ENCODE data around the gene IL1RAP. TPM values are rescaled to one million over a fixed set of nuclear protein-coding genes. Genes with fewer than 3 reads are reported as not detected.
A peak's percentile ranks its signal among the peaks of the same experiment; 100 is the strongest.

Gene IL1RAP
- total RNA-seq, 2 donors from 2014 or later = 19.5 to 28.8 TPM

- Mint-ChIP-seq H3K9me3 (peaks cover 3% of the 10 kb centered on the region), H3K27me3 (no peaks in the 10 kb centered on the region), H3K4me3 (no peak overlapping the region), H3K27ac (no peak overlapping the region), H3K4me1 (ENCODE audit: low read depth in 2 of 2) (peaks cover 35 to 42% of the 10 kb centered on the region in 2 donors), H3K36me3 (no peaks in the 10 kb centered on the region)
- ATAC-seq = no peak
- DNase-seq (ENCODE audit: low spot score) = no peak
Measured at GRCh38 chr3:190582667-190583066, 68.8 kb downstream of the IL1RAP start.

GRCh38 chr3:190585805-190586630 is 72.1 kb downstream of the IL1RAP start:
- Mint-ChIP-seq H3K4me1 (ENCODE audit: low read depth in 2 of 2) (peaks cover 27 to 29% of the 10 kb centered on the region in 2 donors), H3K4me3 (peak overlapping the region; percentile 72), H3K36me3 (peaks cover 4% of the 10 kb centered on the region), H3K27me3 (no peaks in the 10 kb centered on the region), H3K27ac (peak overlapping the region; percentile 81 to 83), H3K9me3 (no peaks in the 10 kb centered on the region)
- no peak for DNase-seq (ENCODE audit: low spot score)
- peak; percentile 90 to 93 for ATAC-seq

GRCh38 chr3:190586631-190587011 is 72.7 kb downstream of the IL1RAP start:
- Mint-ChIP-seq H3K36me3 (peaks cover 4% of the 10 kb centered on the region), H3K4me3 (peak overlapping the region; percentile 72), H3K27ac (peak overlapping the region; percentile 81 to 83), H3K9me3 (no peaks in the 10 kb centered on the region), H3K4me1 (ENCODE audit: low read depth in 2 of 2) (peaks cover 27 to 29% of the 10 kb centered on the region in 2 donors), H3K27me3 (no peaks in the 10 kb centered on the region)
- ATAC-seq (peak; percentile 67 to 85), DNase-seq (ENCODE audit: low spot score) (no peak)

GRCh38 chr3:190588570-190588969 is 74.7 kb downstream of the IL1RAP start:
- Mint-ChIP-seq H3K9me3 (no peaks in the 10 kb centered on the region), H3K4me1 (ENCODE audit: low read depth in 2 of 2) (peaks cover 22% of the 10 kb centered on the region in 2 donors), H3K4me3 (no peak overlapping the region), H3K27me3 (no peaks in the 10 kb centered on the region), H3K27ac (no peak overlapping the region), H3K36me3 (peaks cover 4% of the 10 kb centered on the region)
- DNase-seq (ENCODE audit: low spot score) = no peak
- no peak for ATAC-seq

GRCh38 chr3:190589326-190589725 is 75.4 kb downstream of the IL1RAP start:
- Mint-ChIP-seq H3K4me3 (no peak overlapping the region), H3K36me3 (peaks cover 4% of the 10 kb centered on the region), H3K9me3 (no peaks in the 10 kb centered on the region), H3K4me1 (ENCODE audit: low read depth in 2 of 2) (peaks cover 19 to 22% of the 10 kb centered on the region in 2 donors), H3K27me3 (no peaks in the 10 kb centered on the region), H3K27ac (no peak overlapping the region)
- ATAC-seq = no peak
- DNase-seq (ENCODE audit: low spot score) = no peak

- ATAC-seq (no peak), DNase-seq (ENCODE audit: low spot score) (no peak)
- peaks cover 4% of the 10 kb centered on the region for H3K36me3 Mint-ChIP-seq
- H3K9me3 Mint-ChIP-seq = no peaks in the 10 kb centered on the region
- no peak overlapping the region for H3K4me3 Mint-ChIP-seq
- no peak overlapping the region for H3K27ac Mint-ChIP-seq
- H3K27me3 Mint-ChIP-seq = no peaks in the 10 kb centered on the region
- peaks cover 15 to 16% of the 10 kb centered on the region in 2 donors for H3K4me1 Mint-ChIP-seq (ENCODE audit: low read depth in 2 of 2)
Measured at GRCh38 chr3:190591080-190591479, 77.2 kb downstream of the IL1RAP start.

GRCh38 chr3:190593075-190593474 is 79.2 kb downstream of the IL1RAP start:
- peaks cover 4% of the 10 kb centered on the region for H3K36me3 Mint-ChIP-seq
- no peaks in the 10 kb centered on the region for H3K9me3 Mint-ChIP-seq
- peaks cover 0 to 7% of the 10 kb centered on the region in 2 donors for H3K4me1 Mint-ChIP-seq (ENCODE audit: low read depth in 2 of 2)
- no peak for DNase-seq (ENCODE audit: low spot score)
- ATAC-seq = no peak
- no peaks in the 10 kb centered on the region for H3K27me3 Mint-ChIP-seq
- no peak overlapping the region for H3K4me3 Mint-ChIP-seq
- H3K27ac Mint-ChIP-seq = no peak overlapping the region

GRCh38 chr3:190594171-190594570 is 80.3 kb downstream of the IL1RAP start:
- Mint-ChIP-seq H3K27me3 (no peaks in the 10 kb centered on the region), H3K4me3 (peak overlapping the region; percentile 6), H3K4me1 (ENCODE audit: low read depth in 2 of 2) (peaks cover 0 to 8% of the 10 kb centered on the region in 2 donors), H3K36me3 (peaks cover 4% of the 10 kb centered on the region), H3K27ac (no peak overlapping the region), H3K9me3 (no peaks in the 10 kb centered on the region)
- ATAC-seq (no peak), DNase-seq (ENCODE audit: low spot score) (no peak)

GRCh38 chr3:190595179-190595795 is 81.4 kb downstream of the IL1RAP start:
- Mint-ChIP-seq H3K27ac (no peak overlapping the region), H3K4me1 (ENCODE audit: low read depth in 2 of 2) (peaks cover 0 to 11% of the 10 kb centered on the region in 2 donors), H3K27me3 (no peaks in the 10 kb centered on the region), H3K4me3 (no peak overlapping the region), H3K9me3 (no peaks in the 10 kb centered on the region), H3K36me3 (no peaks in the 10 kb centered on the region)
- no peak for DNase-seq (ENCODE audit: low spot score)
- ATAC-seq = no peak

- ATAC-seq = no peak
- H3K27me3 Mint-ChIP-seq = no peaks in the 10 kb centered on the region
Measured at GRCh38 chr3:190595807-190596206, 81.9 kb downstream of the IL1RAP start.

GRCh38 chr3:190596349-190597285 is 82.7 kb downstream of the IL1RAP start:
- Mint-ChIP-seq H3K9me3 (no peaks in the 10 kb centered on the region), H3K27ac (no peak overlapping the region), H3K27me3 (no peaks in the 10 kb centered on the region), H3K4me3 (no peak overlapping the region), H3K36me3 (no peaks in the 10 kb centered on the region), H3K4me1 (ENCODE audit: low read depth in 2 of 2) (peaks cover 0 to 11% of the 10 kb centered on the region in 2 donors)
- no peak for ATAC-seq
- DNase-seq (ENCODE audit: low spot score) = no peak

More at GRCh38 chr3:190595807-190596206, 81.9 kb downstream of the IL1RAP start:
- H3K27ac Mint-ChIP-seq = no peak overlapping the region
- H3K9me3 Mint-ChIP-seq = no peaks in the 10 kb centered on the region
- no peak overlapping the region for H3K4me3 Mint-ChIP-seq
- H3K36me3 Mint-ChIP-seq = no peaks in the 10 kb centered on the region
- no peak for DNase-seq (ENCODE audit: low spot score)
- peaks cover 0 to 11% of the 10 kb centered on the region in 2 donors for H3K4me1 Mint-ChIP-seq (ENCODE audit: low read depth in 2 of 2)

- DNase-seq (ENCODE audit: low spot score) (no peak), ATAC-seq (no peak)
- H3K9me3 Mint-ChIP-seq = no peaks in the 10 kb centered on the region
- H3K27me3 Mint-ChIP-seq = no peaks in the 10 kb centered on the region
- H3K4me3 Mint-ChIP-seq = no peak overlapping the region
- no peaks in the 10 kb centered on the region for H3K36me3 Mint-ChIP-seq
- peaks cover 0 to 11% of the 10 kb centered on the region in 2 donors for H3K4me1 Mint-ChIP-seq (ENCODE audit: low read depth in 2 of 2)
- H3K27ac Mint-ChIP-seq = no peak overlapping the region
Measured at GRCh38 chr3:190597291-190597690, 83.4 kb downstream of the IL1RAP start.

- peaks cover 4% of the 10 kb centered on the region for H3K9me3 Mint-ChIP-seq
- H3K27me3 Mint-ChIP-seq = no peaks in the 10 kb centered on the region
- no peak overlapping the region for H3K27ac Mint-ChIP-seq
- H3K36me3 Mint-ChIP-seq = peaks cover 26% of the 10 kb centered on the region
- no peak for DNase-seq (ENCODE audit: low spot score)
- no peak for ATAC-seq
- H3K4me1 Mint-ChIP-seq (ENCODE audit: low read depth in 2 of 2) = peaks cover 11 to 19% of the 10 kb centered on the region in 2 donors
- no peak overlapping the region for H3K4me3 Mint-ChIP-seq
Measured at GRCh38 chr3:190601622-190602021, 87.7 kb downstream of the IL1RAP start.

Data from natural killer cell treated with Interleukin-12 subunit alpha and Interleukin-12 subunit beta and Interleukin-15 and Interleukin-18, amount 100 ng/mL, for 72 hours (primary cell).